Kidney (tissue), 14 donors: ENCODE measurements around the gene IL4I1. TPM values are rescaled to one million over a fixed set of nuclear protein-coding genes. Genes with fewer than 3 reads are reported as not detected.

Experiments
- DNase-seq, 5 donors: peaks; one replicate each; pipeline ENCODE4 v3.0.0-alpha.2; 2013 to 2020
- FAIRE-seq: peaks from 2 replicates; lab custom pipeline; 2012; peaks lifted over from hg19 to GRCh38; lab: Jason Lieb, UNC
- H3K27ac ChIP-seq, 2 donors: one replicate each; pipeline ENCODE4 v1.7.0; 2013; ENCODE audit warnings: low read depth in 2 of 2, low read length in 2 of 2, inconsistent platforms in 1 of 2
- H3K27me3 ChIP-seq: one replicate; pipeline ENCODE4 v1.7.1; 2013; ENCODE audit warnings: low read length, inconsistent platforms; ENCODE audit not compliant: control insufficient read depth, insufficient read depth
- H3K36me3 ChIP-seq, 3 donors: one replicate each; pipeline versions ENCODE4 v1.7.0 to v1.7.1; 2013; ENCODE audit warnings: low read length in 3 of 3, control low read depth in 1 of 3, inconsistent platforms in 1 of 3; ENCODE audit not compliant: insufficient read depth in 3 of 3, control insufficient read depth in 2 of 3
- H3K4me1 ChIP-seq, 3 donors: one replicate each; pipeline versions ENCODE4 v1.7.0 to v1.7.1; 2013; ENCODE audit warnings: low read length in 3 of 3, inconsistent platforms in 1 of 3, low read depth in 1 of 3; ENCODE audit not compliant: control insufficient read depth in 2 of 3, insufficient read depth in 2 of 3
- H3K4me3 ChIP-seq, 3 donors: one replicate each; pipeline versions ENCODE4 v1.7.0 to v1.8.1; 2013; ENCODE audit warnings: low read length in 3 of 3, control low read depth in 1 of 3, inconsistent platforms in 1 of 3
- H3K9ac ChIP-seq, 3 donors: one replicate each; pipeline versions ENCODE4 v1.7.0 to v1.7.1; 2013; ENCODE audit warnings: low read length in 3 of 3, control low read depth in 1 of 3, inconsistent platforms in 1 of 3
- H3K9me3 ChIP-seq, 3 donors: one replicate each; pipeline versions ENCODE4 v1.7.0 to v1.7.1; 2013; ENCODE audit warnings: low read length in 3 of 3, control low read depth in 1 of 3, inconsistent platforms in 1 of 3; ENCODE audit not compliant: control insufficient read depth in 2 of 3, insufficient read depth in 1 of 3
- CTCF ChIP-seq: IDR thresholded peaks from 3 replicates; pipeline ENCODE4 v1.5.1; 2012; ENCODE audit warnings: mild to moderate bottlenecking, moderate library complexity, borderline replicate concordance; ENCODE audit not compliant: insufficient read depth; ENCODE audit errors: extremely low read depth
- intact Hi-C: fragments of 100-400 bp; cut with DNase I; formaldehyde crosslinking; loops from one replicate; pipeline ENCODE4 v1.11.1; 2022
- polyA plus RNA-seq: library from polyadenylated mRNA; stranded (reverse); fragments of 350-450 nt; fragmentation: Illumina TruSeq; extraction: RNeasy Lipid Tissue Mini Kit (QIAGEN cat#74804); gene quantifications from one replicate; pipeline ENCODE4 v1.2.3, GENCODE V29; 2014; ENCODE audit warnings: low read depth, low replicate concordance; ENCODE audit not compliant: insufficient read depth
- total RNA-seq: library from RNA; stranded (reverse); fragmentation: NEBNext Ultra II Directional; extraction: Animal tissue kit (Norgen Biotek cat#: 25700); gene quantifications from one replicate; pipeline ENCODE4 v1.2.1, GENCODE V29; 2021
- donor health status: control.
- donor health status: control.
- donor health status: control.
- donor health status: control.
- donor health status: control.
- donor health status: DM: yes; HTN: yes; CAD: no.
- donor health status: Normal renal cell carcinoma (clear cell type).

Gene IL4I1
- total and polyA plus RNA-seq, 2 donors from 2014 or later: 0.82 to 12.8 TPM

- Histone ChIP-seq H3K9ac (no peak overlapping the region), H3K4me1 (peaks cover 0 to 4% (median 0%) of the 10 kb centered on the region in 3 donors), H3K27ac (no peak overlapping the region), H3K27me3 (no peaks in the 10 kb centered on the region), H3K4me3 (no peak overlapping the region), H3K9me3 (no peaks in the 10 kb centered on the region), H3K36me3 (no peaks in the 10 kb centered on the region)
- no peak for TF ChIP-seq CTCF
- intact Hi-C loops: no loop called here
- FAIRE-seq: no peak
- DNase-seq: no peak
Observed at GRCh38 chr19:49846408-49846807, 50.3 kb downstream of the IL4I1 start.

GRCh38 chr19:49845414-49845813 is 51.3 kb downstream of the IL4I1 start:
- H3K9ac ChIP-seq: no peak overlapping the region

GRCh38 chr19:49844138-49845095 is 52.3 kb downstream of the IL4I1 start:
- DNase-seq: no peak
- intact Hi-C loops: no loop called here

More at GRCh38 chr19:49845414-49845813, 51.3 kb downstream of the IL4I1 start:
- Histone ChIP-seq H3K36me3 (no peaks in the 10 kb centered on the region), H3K27me3 (no peaks in the 10 kb centered on the region), H3K27ac (no peak overlapping the region), H3K9me3 (no peaks in the 10 kb centered on the region), H3K4me3 (no peak overlapping the region), H3K4me1 (peaks cover 0 to 4% (median 0%) of the 10 kb centered on the region in 3 donors)
- no peak for FAIRE-seq
- no peak for TF ChIP-seq CTCF
- no peak for DNase-seq
- intact Hi-C loops: no loop called here

More at GRCh38 chr19:49844138-49845095, 52.3 kb downstream of the IL4I1 start:
- Histone ChIP-seq H3K27me3 (no peaks in the 10 kb centered on the region), H3K4me1 (no peaks in the 10 kb centered on the region), H3K27ac (no peak overlapping the region), H3K9me3 (no peaks in the 10 kb centered on the region), H3K36me3 (peaks cover 0 to 2% (median 0%) of the 10 kb centered on the region in 3 donors), H3K9ac (no peak overlapping the region), H3K4me3 (no peak overlapping the region)
- FAIRE-seq: no peak
- no peak for TF ChIP-seq CTCF
